ENCODE results near the gene DMBT1.

DNA sequence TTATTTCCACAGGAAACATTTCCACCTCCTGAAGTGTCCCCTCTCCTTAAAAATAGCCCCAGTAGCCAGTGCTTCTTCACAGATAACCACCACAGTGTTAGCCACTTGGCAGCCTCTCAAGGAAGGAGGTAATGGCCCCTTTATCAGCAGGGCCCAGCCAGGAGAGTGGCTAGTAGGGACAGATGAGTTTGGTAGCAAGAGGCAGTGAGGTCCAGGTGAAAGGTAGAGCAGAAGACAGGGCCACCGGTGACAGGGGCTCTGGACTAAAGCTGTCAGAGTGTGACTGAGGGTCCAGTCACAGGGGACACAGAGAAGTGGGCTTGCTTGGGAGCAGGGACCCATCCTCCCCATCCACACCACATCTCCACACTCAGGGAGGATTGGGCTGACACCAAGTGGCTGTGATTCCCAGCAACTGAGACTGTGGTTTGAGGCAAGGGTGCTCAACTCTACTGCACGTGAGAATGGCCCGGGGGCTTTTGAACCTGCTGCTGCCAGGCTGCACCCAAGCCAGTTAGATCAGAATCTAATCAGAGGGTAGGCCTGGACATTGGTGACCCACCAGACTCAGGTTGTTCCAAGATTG, 86.9 kb downstream of the DMBT1 start:
- TF ChIP-seq, protein P1, sequence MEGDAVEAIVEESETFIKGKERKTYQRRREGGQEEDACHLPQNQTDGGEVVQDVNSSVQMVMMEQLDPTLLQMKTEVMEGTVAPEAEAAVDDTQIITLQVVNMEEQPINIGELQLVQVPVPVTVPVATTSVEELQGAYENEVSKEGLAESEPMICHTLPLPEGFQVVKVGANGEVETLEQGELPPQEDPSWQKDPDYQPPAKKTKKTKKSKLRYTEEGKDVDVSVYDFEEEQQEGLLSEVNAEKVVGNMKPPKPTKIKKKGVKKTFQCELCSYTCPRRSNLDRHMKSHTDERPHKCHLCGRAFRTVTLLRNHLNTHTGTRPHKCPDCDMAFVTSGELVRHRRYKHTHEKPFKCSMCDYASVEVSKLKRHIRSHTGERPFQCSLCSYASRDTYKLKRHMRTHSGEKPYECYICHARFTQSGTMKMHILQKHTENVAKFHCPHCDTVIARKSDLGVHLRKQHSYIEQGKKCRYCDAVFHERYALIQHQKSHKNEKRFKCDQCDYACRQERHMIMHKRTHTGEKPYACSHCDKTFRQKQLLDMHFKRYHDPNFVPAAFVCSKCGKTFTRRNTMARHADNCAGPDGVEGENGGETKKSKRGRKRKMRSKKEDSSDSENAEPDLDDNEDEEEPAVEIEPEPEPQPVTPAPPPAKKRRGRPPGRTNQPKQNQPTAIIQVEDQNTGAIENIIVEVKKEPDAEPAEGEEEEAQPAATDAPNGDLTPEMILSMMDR (conservative IDR thresholded peaks at IDR 0.05; ENCODE audit: low read length): no peak
- no peak for TF ChIP-seq EZH2phosphoT487 (IDR thresholded peaks at IDR 0.05; ENCODE audit: borderline replicate concordance, low read depth, low read length)

All from OCI-LY7 (cell line).